Suprapubic skin (tissue), 4 donors: Measurements from ENCODE around the gene CDC14C. TPM values are rescaled to one million over a fixed set of nuclear protein-coding genes. Genes with fewer than 3 reads are reported as not detected.
"Not testable (repeated sequence)": the region's sequence is repeated elsewhere in the genome, so short reads cannot be mapped to it uniquely, and the experiment has no call there.

Experiments
- DNase-seq, 2 donors: peaks; one replicate each; pipeline ENCODE4 v3.0.0-alpha.2; 2019; ENCODE audit warnings: low spot score in 2 of 2
- H3K27ac ChIP-seq: fragments of 200-600 bp; sonication (generic); one replicate; pipeline ENCODE4 v1.5.1; 2019
- H3K27me3 ChIP-seq: fragments of 200-600 bp; sonication (generic); one replicate; pipeline ENCODE4 v1.5.1; 2019
- H3K36me3 ChIP-seq: fragments of 200-600 bp; sonication (generic); one replicate; pipeline ENCODE4 v1.5.1; 2019
- H3K4me1 ChIP-seq: fragments of 200-600 bp; sonication (generic); one replicate; pipeline ENCODE4 v1.5.1; 2019
- H3K4me3 ChIP-seq: fragments of 200-600 bp; sonication (generic); one replicate; pipeline ENCODE4 v1.5.1; 2019; ENCODE audit warnings: mild to moderate bottlenecking
- H3K9me3 ChIP-seq: fragments of 200-600 bp; sonication (generic); one replicate; pipeline ENCODE4 v1.5.1; 2019
- CTCF ChIP-seq, 2 donors: fragments of 200-600 bp in 1 of 2; fragments of 450-650 bp in 1 of 2; sonication (generic) in 1 of 2; IDR thresholded peaks; one replicate each; pipeline ENCODE4 v1.5.1; 2016 to 2019; ENCODE audit warnings: antibody characterized with exemption in 2 of 2, mild to moderate bottlenecking in 1 of 2, moderate library complexity in 1 of 2
- EP300 ChIP-seq: sonication (generic); formaldehyde crosslinking; IDR thresholded peaks from one replicate; pipeline ENCODE4 v1.6.1; 2017; ENCODE audit warnings: antibody characterized with exemption
- POLR2A ChIP-seq, 2 donors: fragments of 450-650 bp; IDR thresholded peaks; one replicate each; pipeline ENCODE4 v1.6.1; 2017; ENCODE audit warnings: antibody characterized with exemption in 2 of 2, mild to moderate bottlenecking in 2 of 2, moderate library complexity in 2 of 2
- POLR2AphosphoS5 ChIP-seq, 3 donors: sonication (generic); formaldehyde crosslinking; IDR thresholded peaks; one replicate each; pipeline ENCODE4 v1.6.1; 2017; ENCODE audit warnings: antibody characterized with exemption in 3 of 3
- whole genome bisulfite sequencing: methylation state at CpG from one replicate; pipeline ENCODE4 v1.1.5; 2018; 5-methylcytosine and 5-hydroxymethylcytosine counted together
- total RNA-seq, 4 donors: library from RNA; depleted of rRNA; stranded (reverse); fragments of >200 nt; gene quantifications; one replicate each; pipeline ENCODE4 v1.1.0, GENCODE V29; 2016

The CDC14C gene
- total RNA-seq, 4 donors from 2014 or later = not detected

- Histone ChIP-seq H3K27me3 (no peaks in the 10 kb centered on the region), H3K9me3 (peaks cover 18% of the 10 kb centered on the region), H3K4me3 (no peak overlapping the region), H3K36me3 (no peaks in the 10 kb centered on the region), H3K27ac (no peak overlapping the region), H3K4me1 (no peaks in the 10 kb centered on the region)
- 75% methylated on average over 1 of the region's 1 CpG for WGBS
- no peak for DNase-seq
- no peak for TF ChIP-seq EP300
- TF ChIP-seq POLR2A (IDR thresholded peaks at IDR 0.05) = no peak
- no peak for TF ChIP-seq POLR2AphosphoS5 (IDR thresholded peaks at IDR 0.05)
- TF ChIP-seq CTCF (IDR thresholded peaks at IDR 0.05) = no peak
These were observed 29.8 kb upstream of the CDC14C start for GRCh38 chr7:48894574-48894973.

GRCh38 chr7:48899932-48900331 lies 24.4 kb upstream of the CDC14C start:
- Histone ChIP-seq H3K4me3 (no peak overlapping the region), H3K27me3 (no peaks in the 10 kb centered on the region), H3K27ac (no peak overlapping the region), H3K4me1 (no peaks in the 10 kb centered on the region), H3K36me3 (no peaks in the 10 kb centered on the region), H3K9me3 (no peaks in the 10 kb centered on the region)
- WGBS = 86% methylated on average over 1 of the region's 2 CpGs
- no peak for DNase-seq
- TF ChIP-seq CTCF (IDR thresholded peaks at IDR 0.05) (no peak), POLR2AphosphoS5 (IDR thresholded peaks at IDR 0.05) (no peak)

- no peak for DNase-seq
- H3K4me3 ChIP-seq = no peak overlapping the region
- H3K36me3 ChIP-seq = no peaks in the 10 kb centered on the region
- WGBS = 76% methylated on average over 3 of the region's 3 CpGs
- TF ChIP-seq POLR2A (IDR thresholded peaks at IDR 0.05) = no peak
- TF ChIP-seq EP300 = no peak
- TF ChIP-seq POLR2AphosphoS5 (IDR thresholded peaks at IDR 0.05) = no peak
- no peaks in the 10 kb centered on the region for H3K27me3 ChIP-seq
- no peaks in the 10 kb centered on the region for H3K4me1 ChIP-seq
- H3K27ac ChIP-seq = no peak overlapping the region
- no peaks in the 10 kb centered on the region for H3K9me3 ChIP-seq
These were observed 22.4 kb upstream of the CDC14C start for GRCh38 chr7:48901966-48902365.

- Histone ChIP-seq H3K27ac (no peak overlapping the region), H3K4me1 (no peaks in the 10 kb centered on the region), H3K9me3 (no peaks in the 10 kb centered on the region), H3K4me3 (no peak overlapping the region), H3K27me3 (no peaks in the 10 kb centered on the region), H3K36me3 (no peaks in the 10 kb centered on the region)
- no peak for DNase-seq
- WGBS = 77% methylated on average over 1 of the region's 1 CpG
- TF ChIP-seq CTCF (IDR thresholded peaks at IDR 0.05) (no peak), POLR2AphosphoS5 (IDR thresholded peaks at IDR 0.05) (no peak), POLR2A (IDR thresholded peaks at IDR 0.05) (no peak), EP300 (no peak)
These were observed 19.4 kb upstream of the CDC14C start for GRCh38 chr7:48904975-48905374.

- H3K27me3 ChIP-seq, DNase-seq, H3K4me1 ChIP-seq, H3K36me3 ChIP-seq, H3K9me3 ChIP-seq, H3K27ac ChIP-seq, H3K4me3 ChIP-seq: not testable (repeated sequence)
- 84% methylated on average over 6 of the region's 6 CpGs for WGBS
These were observed 18.7 kb upstream of the CDC14C start for GRCh38 chr7:48905686-48906085.

GRCh38 chr7:48909887-48910286 lies 14.5 kb upstream of the CDC14C start:
- H3K36me3 ChIP-seq, H3K27me3 ChIP-seq, H3K9me3 ChIP-seq, H3K27ac ChIP-seq, DNase-seq, H3K4me1 ChIP-seq, H3K4me3 ChIP-seq: not testable (repeated sequence)
- 93% methylated on average over 5 of the region's 5 CpGs for WGBS

GRCh38 chr7:48931481-48931880 lies 7.1 kb downstream of the CDC14C start:
- Histone ChIP-seq H3K27me3 (no peaks in the 10 kb centered on the region), H3K9me3 (no peaks in the 10 kb centered on the region), H3K4me1 (no peaks in the 10 kb centered on the region), H3K36me3 (no peaks in the 10 kb centered on the region), H3K4me3 (no peak overlapping the region), H3K27ac (no peak overlapping the region)
- TF ChIP-seq POLR2AphosphoS5 (IDR thresholded peaks at IDR 0.05) (no peak), CTCF (IDR thresholded peaks at IDR 0.05) (no peak), EP300 (no peak), POLR2A (IDR thresholded peaks at IDR 0.05) (no peak)
- WGBS = 94% methylated on average over 2 of the region's 2 CpGs
- no peak for DNase-seq
